Adrenal gland (tissue), 12 donors: Measurements from ENCODE around the gene SLC4A9. TPM values are rescaled to one million over a fixed set of nuclear protein-coding genes. Genes with fewer than 3 reads are reported as not detected.

Experiments used
- DNase-seq, 7 donors: peaks; one replicate each; pipeline ENCODE4 v3.0.0-alpha.2; 2019 to 2020
- H3K27ac ChIP-seq, 5 donors: fragments of 200-600 bp; sonication (generic) in 4 of 5; 1 replicate in 3 of 5; 2 replicates in 2 of 5; pipeline versions ENCODE4 v1.5.1 to v1.8.0; 2016 to 2020; ENCODE audit warnings: mild to moderate bottlenecking in 1 of 5
- H3K27me3 ChIP-seq: fragments of 200-600 bp; 2 replicates; pipeline ENCODE4 v1.8.0; 2021
- H3K36me3 ChIP-seq, 2 donors: fragments of 200-600 bp; replicated peaks in 1 of 2; 1 replicate in 1 of 2; 2 replicates in 1 of 2; pipeline versions ENCODE4 v1.5.1 to v1.8.0; 2018 to 2022
- H3K4me1 ChIP-seq, 2 donors: fragments of 200-600 bp; replicated peaks in 1 of 2; 1 replicate in 1 of 2; 2 replicates in 1 of 2; pipeline versions ENCODE4 v1.5.1 to v1.8.0; 2018 to 2021
- H3K4me3 ChIP-seq, 4 donors: fragments of 200-600 bp; sonication (generic) in 3 of 4; one replicate each; pipeline ENCODE4 v1.5.1; 2016 to 2018
- H3K9me3 ChIP-seq, 3 donors: fragments of 200-600 bp; sonication (generic) in 1 of 3; replicated peaks in 1 of 3; 1 replicate in 2 of 3; 2 replicates in 1 of 3; pipeline versions ENCODE4 v1.5.1 to v1.8.0; 2016 to 2021
- CTCF ChIP-seq, 6 experiments: fragments of 450-650 bp in 4 of 6; fragments of 200-600 bp in 2 of 6; sonication (generic) in 1 of 6; IDR thresholded peaks; 1 replicate in 5 of 6; 2 replicates in 1 of 6; pipeline versions ENCODE4 v1.5.1 to v1.8.0; 2016 to 2021; ENCODE audit warnings: antibody characterized with exemption in 6 of 6, mild to moderate bottlenecking in 2 of 6, moderate library complexity in 1 of 6
- POLR2A ChIP-seq, 2 donors: fragments of 450-650 bp; IDR thresholded peaks; one replicate each; pipeline ENCODE4 v1.6.1; 2017; ENCODE audit warnings: antibody characterized with exemption in 2 of 2, mild to moderate bottlenecking in 2 of 2, moderate library complexity in 1 of 2
- WGBS, 4 donors: extraction: QIAGEN DNeasy Blood & Tissue Kit in 2 of 4; methylation state at CpG; one replicate each; pipeline versions ENCODE4 v1.1.5 to v1.1.7; 2013 to 2017; 5-methylcytosine and 5-hydroxymethylcytosine counted together
- intact Hi-C, 2 donors: fragments of 100-400 bp; cut with DNase I; formaldehyde crosslinking; loops; one replicate each; pipeline versions ENCODE4 v1.14.1 to v1.15.0; 2022 to 2023
- polyA plus RNA-seq, 3 donors: library from polyadenylated mRNA; stranded (reverse); fragments of 200-250 nt in 2 of 3; fragments of 350-450 nt in 1 of 3; fragmentation: Illumina TruSeq in 1 of 3; extraction: RNeasy Lipid Tissue Mini Kit (QIAGEN cat#74804) in 1 of 3; gene quantifications; one replicate each; pipeline ENCODE4 v1.2.3, GENCODE V29; 2013 to 2014
- total RNA-seq, 9 donors: library from RNA; depleted of rRNA in 4 of 9; stranded (reverse); fragments of >200 nt in 4 of 9; fragments of 120-200 nt in 1 of 9; fragmentation: NEBNext Ultra II Directional in 1 of 9; extraction: Animal tissue kit (Norgen Biotek cat#: 25700) in 1 of 9; gene quantifications; one replicate each; pipeline versions ENCODE4 v1.1.0 to v1.2.4, GENCODE V29; 2013 to 2023
- donor health status: healthy with polysubstance abuse.
- donor health status: Bipolar disorder and iron deficiency.
- donor health status: DM: yes; HTN: yes; CAD: no.
- donor health status: DM: no; HTN: no; CAD: no.
- donor health status: DM: no; HTN: no; CAD: no.
- donor health status: DM: yes; HTN: yes; CAD: no.

Gene SLC4A9
- total and polyA plus RNA-seq, 12 donors = 0.13 to 0.32 TPM; not detected in 10

- Histone ChIP-seq H3K4me1 (no peaks in the 10 kb centered on the region), H3K27me3 (no peaks in the 10 kb centered on the region), H3K9me3 (no peaks in the 10 kb centered on the region), H3K36me3 (no peaks in the 10 kb centered on the region), H3K27ac (no peak overlapping the region), H3K4me3 (no peak overlapping the region)
- TF ChIP-seq POLR2A (IDR thresholded peaks at IDR 0.05) (no peak), CTCF (IDR thresholded peaks at IDR 0.05) (no peak)
- DNase-seq = no peak
- intact Hi-C loops = no loop called here
These were observed 22.9 kb downstream of the SLC4A9 start for GRCh38 chr5:140382866-140383265.

GRCh38 chr5:140383300-140383699, 23.3 kb downstream of the SLC4A9 start:
- H3K9me3 ChIP-seq = no peaks in the 10 kb centered on the region
- 75 to 84% (median 80%) methylated on average over 2 of the region's 2 CpGs for WGBS, 4 donors
- no peaks in the 10 kb centered on the region for H3K36me3 ChIP-seq
- intact Hi-C loops = no loop called here
- no peaks in the 10 kb centered on the region for H3K4me1 ChIP-seq
- no peaks in the 10 kb centered on the region for H3K27me3 ChIP-seq
- DNase-seq = peak in 1 of 7 donors; percentile 17
- H3K4me3 ChIP-seq = no peak overlapping the region
- TF ChIP-seq POLR2A (IDR thresholded peaks at IDR 0.05) (no peak), CTCF (IDR thresholded peaks at IDR 0.05) (no peak)
- no peak overlapping the region for H3K27ac ChIP-seq

GRCh38 chr5:140388052-140388451, 28.1 kb downstream of the SLC4A9 start:
- TF ChIP-seq CTCF (IDR thresholded peaks at IDR 0.05) (no peak), POLR2A (IDR thresholded peaks at IDR 0.05) (no peak)
- Histone ChIP-seq H3K36me3 (no peaks in the 10 kb centered on the region), H3K9me3 (no peaks in the 10 kb centered on the region), H3K27me3 (no peaks in the 10 kb centered on the region), H3K4me3 (no peak overlapping the region), H3K27ac (no peak overlapping the region), H3K4me1 (no peaks in the 10 kb centered on the region)
- intact Hi-C loops = no loop called here
- DNase-seq = peak in 1 of 7 donors; percentile 10
- 80 to 87% (median 83%) methylated on average over 2 of the region's 2 CpGs for WGBS, 4 donors

- H3K9me3 ChIP-seq = no peaks in the 10 kb centered on the region
These were observed 31.3 kb downstream of the SLC4A9 start for GRCh38 chr5:140391312-140391711.

More at GRCh38 chr5:140391312-140391711, 31.3 kb downstream of the SLC4A9 start:
- 66 to 89% (median 75%) methylated on average over 1 of the region's 1 CpG for WGBS, 4 donors
- no peaks in the 10 kb centered on the region for H3K36me3 ChIP-seq
- no peak for TF ChIP-seq POLR2A (IDR thresholded peaks at IDR 0.05)
- no peak for TF ChIP-seq CTCF (IDR thresholded peaks at IDR 0.05)
- H3K4me1 ChIP-seq = no peaks in the 10 kb centered on the region
- no peak overlapping the region for H3K4me3 ChIP-seq
- H3K27ac ChIP-seq = no peak overlapping the region
- intact Hi-C loops = loop anchor here in 1 of 2 donors (10.0 kb wide), 1 partner anchor 143 kb away; no protein-coding TSS in a partner anchor
- H3K27me3 ChIP-seq = no peaks in the 10 kb centered on the region
- DNase-seq = peak in 1 of 7 donors; percentile 18
